GM19328 (cell line): ENCODE measurements around the gene BCL6.

Source experiments
- ATAC-seq: cut with Tn5 transposase; IDR thresholded peaks from one replicate; pipeline ENCODE4 v1.9.1; 2021; ENCODE audit warnings: mild to moderate bottlenecking, moderate library complexity; ENCODE audit not compliant: unreplicated experiment

BCL6 gene

DNA sequence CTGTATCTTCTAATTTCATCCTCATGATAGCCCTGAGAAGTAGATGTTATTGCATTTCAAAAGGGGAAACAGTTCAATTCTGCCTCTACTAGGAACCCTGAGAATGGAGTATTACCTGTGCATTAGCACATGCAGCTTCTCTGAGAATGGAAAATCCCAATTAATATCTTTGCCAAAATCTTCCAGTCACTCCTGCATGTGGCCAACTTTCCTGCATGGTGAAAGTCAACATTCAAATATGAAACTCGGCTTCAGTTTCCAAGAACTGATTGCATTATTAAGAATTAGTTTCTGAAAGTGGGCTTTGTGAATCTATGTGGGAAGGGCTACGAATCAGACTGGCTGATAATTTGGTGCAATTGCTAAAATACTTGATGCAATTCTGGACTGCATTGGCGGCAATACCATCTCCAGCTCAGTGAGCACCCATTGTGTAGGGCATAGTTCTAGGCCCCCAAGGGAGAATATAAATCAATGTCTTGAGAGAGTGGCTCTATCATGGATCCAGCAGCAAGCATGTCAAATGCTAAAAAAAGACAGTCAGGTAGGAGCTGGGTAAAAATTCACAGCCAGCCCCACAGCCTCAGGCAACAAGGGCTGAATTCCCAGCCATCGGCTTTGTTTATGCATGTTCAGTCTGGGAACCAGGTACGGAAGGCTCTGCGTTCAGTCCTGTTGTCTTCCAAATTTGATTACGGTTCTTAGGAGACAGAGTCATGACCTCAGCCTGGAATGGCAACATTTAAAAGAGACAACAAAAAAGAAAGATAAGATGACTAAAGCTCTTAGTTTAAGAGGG is 18.8 kb upstream of the BCL6 start:
- no peak for ATAC-seq

DNA sequence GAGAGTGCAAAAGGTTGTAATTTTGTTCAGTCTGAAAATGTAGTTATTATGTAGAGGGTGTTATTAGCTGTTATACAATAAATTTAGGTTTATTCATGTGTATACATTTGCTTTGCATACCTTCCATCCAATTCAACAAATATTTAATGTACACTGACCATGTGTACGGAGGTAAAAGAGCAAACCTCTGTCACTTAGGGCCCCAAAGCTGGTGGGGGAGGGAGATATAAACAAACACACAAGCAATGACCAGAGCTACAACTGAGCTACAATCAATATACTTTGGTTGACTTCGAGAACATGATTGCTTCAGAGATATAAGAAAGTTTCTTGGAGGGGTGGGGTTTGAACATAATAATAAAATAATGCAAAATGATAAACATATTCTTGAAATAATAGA is 17.5 kb upstream of the BCL6 start:
- ATAC-seq = no peak

DNA sequence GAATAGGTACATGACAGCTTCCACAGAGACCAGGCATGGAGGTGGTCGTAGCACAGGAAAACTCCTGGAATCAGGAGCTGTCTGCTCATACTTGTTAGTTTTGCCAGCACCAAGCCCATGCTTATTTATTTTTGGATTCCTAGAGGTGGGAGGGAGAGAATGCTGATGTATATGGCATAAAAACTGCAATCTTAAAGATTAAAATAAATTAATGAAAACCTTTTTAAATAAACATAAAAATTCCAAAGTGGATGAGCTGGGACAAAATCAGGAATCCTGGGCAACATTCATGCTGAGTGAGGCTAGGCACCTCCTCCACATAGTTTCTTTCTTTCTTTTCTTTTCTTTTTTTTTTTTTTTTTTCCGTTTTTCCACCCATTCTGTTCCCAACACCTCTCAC is 14.3 kb upstream of the BCL6 start:
- ATAC-seq = no peak

DNA sequence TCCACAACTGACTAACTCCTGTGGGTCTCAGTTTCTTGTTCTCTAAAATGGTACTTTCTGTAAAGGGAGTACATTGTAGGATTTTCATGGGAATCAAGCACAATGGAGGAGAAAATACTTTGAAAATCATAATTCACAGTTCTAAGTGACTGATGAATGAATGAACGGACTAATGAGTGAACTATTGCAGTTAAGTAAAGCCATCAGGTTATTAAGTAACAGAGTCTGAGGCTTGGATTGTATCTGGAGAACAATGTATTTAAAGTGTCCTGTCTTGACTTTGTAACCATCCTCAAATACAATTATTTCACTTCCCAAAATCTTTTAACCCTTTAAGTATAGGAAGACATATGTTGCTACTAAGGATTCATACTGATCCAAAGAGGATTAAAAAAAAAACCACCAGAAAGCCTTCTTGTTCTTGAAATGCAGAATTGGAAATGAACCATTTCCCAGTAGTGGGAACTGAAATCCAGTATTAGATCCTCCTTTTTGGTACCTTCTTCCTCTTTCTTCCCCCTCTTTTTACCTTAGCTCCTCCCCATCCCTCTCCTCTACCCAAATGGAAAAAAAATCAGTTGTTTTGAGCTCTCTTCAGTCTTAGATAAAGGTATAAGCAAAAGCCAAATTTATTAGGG is 13.2 kb upstream of the BCL6 start:
- no peak for ATAC-seq

DNA sequence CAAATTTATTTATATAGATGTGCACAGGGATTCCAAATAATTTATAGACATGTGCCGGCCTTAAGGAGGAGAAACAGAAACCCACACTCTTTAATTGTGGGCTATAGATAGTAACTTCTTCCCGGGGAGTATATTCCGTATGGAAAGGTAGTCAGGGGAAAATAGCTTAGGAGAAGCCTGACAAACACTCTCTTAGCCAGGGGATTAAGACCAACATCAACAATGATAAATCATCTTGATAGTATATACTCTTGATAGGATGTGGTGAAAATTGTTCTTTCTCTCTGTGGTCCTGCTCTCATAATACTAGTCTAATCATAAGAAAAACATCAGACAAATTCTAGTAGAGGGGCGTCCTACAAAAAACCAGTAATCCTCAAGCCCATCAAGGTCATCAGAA is 8.2 kb upstream of the BCL6 start:
- ATAC-seq = no peak

DNA sequence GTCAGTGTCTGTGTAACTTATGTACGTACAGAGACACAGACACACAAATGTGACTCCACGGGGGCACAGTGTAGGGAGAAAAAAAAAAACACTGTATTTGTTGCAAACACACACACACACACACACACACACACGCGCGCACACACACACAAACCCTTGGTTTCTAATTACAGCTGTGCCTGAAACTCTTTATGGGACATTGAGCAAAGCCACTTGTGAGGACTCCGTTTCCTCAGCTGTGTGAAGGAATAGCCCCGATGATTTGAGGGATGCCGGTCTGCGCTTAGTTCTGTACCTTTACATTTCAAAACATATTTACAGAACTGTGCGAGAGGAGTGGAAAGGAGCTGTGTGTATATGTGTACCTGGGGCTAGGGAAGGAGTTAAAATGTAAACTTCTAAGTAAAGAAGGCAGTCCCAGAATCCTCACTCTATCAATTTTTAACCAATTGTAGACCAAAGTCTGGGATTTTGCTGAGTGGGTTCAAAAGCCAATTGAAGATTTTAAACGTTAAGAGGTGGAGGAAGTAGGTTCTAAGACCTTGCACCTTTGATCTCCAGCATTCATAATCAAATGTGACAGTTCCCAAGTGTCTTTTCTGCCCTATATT is 5.3 kb upstream of the BCL6 start:
- no peak for ATAC-seq

DNA sequence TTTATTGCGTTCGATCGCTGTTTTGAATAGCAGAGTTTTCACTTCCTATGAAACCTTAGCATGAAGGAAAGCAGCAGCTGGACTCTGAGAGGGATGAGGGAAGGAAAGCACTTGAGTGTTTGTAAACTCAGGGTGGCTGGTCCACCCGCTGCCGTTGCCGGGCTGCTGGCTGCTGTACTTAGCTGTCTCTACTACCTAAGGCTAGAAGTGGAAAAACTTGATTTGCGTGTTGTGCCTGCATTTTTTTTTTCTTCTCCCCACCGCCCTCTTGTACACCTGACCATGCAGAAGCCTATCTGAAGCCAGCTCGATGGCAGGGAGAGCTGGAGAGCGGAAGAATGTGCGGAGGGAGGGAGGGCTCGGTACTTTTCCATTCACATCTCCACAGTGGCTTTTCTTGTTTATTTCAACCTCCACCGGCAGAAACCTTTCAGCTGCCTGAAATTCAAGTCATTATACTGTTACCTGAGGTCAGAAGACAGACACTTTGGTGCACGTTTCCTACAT is 4.8 kb upstream of the BCL6 start:
- ATAC-seq = no peak

DNA sequence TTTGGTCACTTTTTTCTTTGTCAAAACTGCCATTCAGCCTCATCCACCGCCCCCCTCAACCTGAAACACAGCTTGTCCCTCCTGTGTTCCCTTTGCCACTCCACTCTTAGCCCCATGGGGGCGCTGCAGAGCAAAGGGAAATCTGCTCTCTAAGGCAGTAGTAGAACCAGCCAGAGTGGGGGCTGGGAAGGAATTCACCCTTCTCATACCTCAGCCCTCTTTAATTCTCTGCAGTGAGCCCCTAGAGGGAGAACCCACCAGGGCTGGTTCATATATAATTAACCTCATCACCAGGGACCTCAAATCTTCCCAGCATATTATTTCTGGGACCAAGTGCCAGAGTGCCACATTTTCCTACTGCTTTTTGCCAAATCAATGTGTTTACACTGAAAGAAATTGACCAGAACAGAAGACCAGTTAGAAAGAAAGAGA is 2.8 kb upstream of the BCL6 start:
- no peak for ATAC-seq

DNA sequence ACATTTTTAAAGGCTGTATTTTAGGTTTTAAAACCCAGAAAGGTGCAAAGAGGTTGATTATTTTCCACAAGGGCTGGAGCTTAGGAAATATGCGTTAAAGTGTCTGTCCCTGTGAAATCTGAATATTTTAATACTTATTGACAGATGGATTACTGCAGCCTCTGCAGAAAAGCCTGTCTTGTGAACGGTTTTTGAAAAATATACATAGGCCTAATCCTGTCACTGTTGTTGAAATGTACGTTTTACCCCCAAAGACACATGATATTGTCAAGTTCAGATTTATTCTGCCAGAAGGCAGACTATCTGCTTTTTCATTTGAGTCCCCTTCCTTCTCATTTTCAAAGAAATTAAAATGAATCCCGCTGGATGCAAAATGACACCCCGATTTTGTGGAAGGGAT is 2.2 kb upstream of the BCL6 start:
- no peak for ATAC-seq

DNA sequence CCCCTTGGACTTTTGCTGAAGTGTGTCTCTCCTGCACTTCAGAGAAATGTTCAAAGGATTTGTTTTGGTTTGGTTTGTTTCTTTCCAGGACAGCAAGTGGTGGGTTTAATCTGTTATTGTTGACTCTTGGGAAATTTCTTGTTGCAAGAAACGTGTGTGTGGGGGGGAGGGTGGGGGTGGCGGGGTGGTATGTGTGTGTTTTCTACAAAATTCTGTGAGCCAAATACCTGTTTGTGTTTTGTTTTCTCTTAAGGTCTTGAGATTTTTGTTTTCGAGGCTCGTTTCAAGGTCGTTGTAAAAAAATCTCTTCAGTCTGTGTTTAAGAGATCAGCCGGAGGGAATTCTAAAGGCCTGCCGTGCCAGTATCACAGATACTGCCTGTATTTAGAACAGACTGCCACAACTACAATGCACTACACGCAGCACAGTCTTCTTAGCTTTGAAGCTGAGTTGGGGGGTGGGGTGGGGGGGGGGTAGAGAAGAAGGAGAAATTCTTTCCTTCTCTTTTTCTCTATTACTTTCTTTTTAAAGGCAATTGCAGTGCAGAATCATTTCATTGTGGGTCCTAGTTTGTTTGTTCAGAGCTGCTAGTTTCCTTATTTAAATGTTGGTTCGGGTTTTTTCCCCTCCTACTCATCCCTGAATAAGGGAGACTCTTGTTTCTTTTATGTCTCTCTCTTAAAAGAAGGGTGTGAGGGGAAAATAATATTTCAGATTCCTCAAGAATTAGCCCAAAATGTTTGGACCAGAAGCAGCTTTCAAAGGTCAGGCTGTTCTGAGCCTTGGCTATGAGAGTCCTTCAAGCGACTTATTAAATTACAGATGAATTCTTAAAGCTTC is 1.4 kb upstream of the BCL6 start:
- ATAC-seq = no peak

DNA sequence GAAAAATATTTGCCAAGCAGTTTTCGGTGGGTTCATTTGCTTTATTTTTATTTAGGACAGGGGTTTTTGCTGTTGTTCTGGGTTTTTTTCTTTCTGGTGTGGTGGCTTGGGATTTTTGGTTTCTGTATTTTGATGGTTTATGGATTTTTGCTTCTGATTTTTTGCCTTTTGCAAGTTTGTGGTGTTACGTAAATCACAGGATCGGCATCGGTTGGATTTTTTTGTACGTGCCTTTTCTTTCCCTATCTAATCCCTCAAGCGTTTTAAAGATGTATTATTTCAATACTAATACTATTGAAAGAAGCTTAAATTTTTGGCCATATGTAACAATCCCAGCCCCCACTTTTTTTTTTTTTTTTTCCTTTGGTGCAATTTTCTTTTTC is 782 bp upstream of the BCL6 start:
- ATAC-seq = no peak

DNA sequence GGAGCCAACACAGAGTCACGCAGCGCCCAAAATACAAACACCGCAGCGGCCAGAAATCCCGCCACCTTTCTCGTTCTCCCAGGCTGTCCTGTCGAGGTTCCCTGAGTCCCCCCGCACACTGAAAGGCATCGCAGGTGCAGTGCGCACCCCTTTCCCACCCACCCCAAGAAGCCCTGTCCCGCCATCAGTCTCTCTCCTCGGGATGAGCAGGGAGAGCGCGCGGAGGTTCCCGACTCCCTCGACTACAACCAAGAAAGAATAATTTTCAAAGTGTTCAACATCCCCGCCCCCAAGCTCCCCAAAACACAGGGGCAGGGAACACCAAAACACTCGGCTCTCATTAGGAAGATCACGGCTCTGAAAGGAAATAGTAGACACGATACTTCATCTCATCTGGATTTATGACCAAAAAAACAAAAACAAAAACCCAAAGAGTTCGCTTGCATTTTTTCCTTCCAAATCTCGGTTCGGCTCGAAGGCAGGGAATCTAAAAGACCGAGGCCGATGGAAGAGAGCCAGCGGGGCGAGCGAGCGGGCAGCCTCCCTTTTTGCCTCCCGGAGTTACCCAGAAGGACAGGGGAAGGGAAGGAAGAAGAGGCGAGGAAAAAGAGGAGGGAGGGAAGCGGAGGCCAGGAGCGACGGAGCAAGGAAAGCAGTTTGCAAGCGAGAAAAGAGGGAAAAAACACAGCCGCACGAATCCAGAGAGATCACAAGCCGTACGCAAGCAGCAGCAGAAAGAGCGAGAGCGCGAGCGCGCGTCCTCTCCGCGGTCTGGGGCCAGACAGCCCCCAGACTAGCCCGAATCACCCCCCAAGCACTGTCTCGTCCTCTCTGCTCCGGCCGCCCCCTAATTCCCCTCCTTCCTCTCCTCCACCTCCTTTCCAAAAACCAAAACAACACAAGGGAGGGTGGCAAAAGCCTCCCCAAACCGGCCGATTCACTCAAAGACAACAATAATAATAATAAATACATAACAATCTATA is 808 bp downstream of the BCL6 start:
- ATAC-seq = no peak

DNA sequence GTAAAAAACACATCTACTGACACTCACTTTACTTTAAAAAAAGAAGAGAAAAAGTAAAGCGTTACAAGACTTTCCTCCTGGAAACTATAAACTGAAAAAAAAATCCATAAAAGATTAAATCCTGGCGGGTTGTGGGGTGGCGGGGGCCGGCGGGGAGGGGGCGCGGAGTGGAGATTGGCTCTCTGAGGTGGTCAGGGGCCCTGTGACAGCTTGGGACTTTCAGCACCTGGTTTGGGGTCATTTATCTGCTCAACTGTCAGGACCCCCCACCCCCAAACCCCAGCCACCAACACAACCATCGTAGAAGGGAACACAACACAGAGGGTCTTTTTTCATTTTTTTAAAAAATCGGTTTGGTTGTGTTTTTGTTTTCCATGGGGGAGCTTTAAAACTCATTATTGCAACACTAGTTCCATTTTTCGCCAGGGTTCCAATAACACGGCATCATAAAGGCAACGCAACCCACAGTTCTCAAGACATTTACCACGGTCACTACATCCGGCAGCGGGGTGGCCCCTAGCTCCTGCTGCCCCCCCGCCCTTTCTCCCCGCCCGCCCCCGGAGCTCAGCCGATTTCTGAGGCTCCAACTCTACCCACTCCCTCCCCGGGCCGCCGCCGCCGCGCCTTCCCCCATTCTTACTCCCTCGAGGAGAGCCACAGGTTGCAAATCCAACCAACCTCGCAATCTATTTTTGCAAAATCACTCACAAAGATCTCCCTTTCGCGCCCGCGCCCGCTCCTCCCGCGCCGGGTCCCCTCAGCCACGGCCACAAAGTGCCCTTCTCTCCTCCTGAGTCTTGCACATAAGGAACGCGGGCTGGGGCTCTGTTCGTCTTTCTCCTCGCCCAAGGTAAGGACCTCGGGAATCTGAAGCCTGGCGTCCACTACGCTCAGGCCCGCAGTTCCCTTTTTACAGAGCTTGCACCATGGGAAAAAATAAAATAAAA is 1.8 kb downstream of the BCL6 start:
- no peak for ATAC-seq

DNA sequence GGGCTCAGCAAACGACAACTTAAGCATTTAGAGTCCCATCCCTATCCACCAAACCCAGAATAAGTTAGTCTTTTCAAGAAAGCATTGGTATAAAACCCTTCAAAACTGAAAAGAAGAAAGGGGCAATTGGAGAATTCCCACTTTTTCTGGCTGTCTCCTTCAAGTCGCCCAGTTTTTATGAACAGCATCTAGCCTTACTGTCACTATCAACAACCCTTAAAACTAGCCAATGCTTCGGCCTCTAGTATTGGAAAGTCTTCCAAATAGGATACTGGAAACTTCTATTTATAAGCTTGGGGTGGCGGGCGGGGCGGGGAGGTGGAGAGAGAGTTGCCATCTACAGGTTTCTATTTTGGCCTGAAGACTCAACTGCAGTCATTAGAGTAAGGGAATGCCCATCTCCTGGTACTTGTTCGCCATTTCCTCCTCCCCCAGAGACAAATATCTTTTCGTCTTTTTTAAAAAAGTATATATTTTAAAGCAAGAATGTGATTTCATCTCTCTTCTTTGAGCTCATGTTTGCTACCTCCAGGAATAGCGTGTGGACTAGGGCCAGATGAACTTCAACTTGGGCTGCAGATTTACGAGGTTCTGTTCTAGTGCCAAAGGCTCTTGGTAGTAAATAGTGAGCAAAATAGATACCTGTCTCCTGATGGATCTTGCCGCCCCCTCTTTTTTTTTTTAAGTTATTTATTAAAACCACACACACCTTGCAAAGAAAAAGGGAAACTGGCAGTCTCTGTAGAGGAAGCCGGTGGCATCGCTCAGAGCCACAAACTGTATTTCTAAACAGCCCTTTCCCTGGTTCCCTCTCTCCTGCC is 2.7 kb downstream of the BCL6 start:
- ATAC-seq = no peak

DNA sequence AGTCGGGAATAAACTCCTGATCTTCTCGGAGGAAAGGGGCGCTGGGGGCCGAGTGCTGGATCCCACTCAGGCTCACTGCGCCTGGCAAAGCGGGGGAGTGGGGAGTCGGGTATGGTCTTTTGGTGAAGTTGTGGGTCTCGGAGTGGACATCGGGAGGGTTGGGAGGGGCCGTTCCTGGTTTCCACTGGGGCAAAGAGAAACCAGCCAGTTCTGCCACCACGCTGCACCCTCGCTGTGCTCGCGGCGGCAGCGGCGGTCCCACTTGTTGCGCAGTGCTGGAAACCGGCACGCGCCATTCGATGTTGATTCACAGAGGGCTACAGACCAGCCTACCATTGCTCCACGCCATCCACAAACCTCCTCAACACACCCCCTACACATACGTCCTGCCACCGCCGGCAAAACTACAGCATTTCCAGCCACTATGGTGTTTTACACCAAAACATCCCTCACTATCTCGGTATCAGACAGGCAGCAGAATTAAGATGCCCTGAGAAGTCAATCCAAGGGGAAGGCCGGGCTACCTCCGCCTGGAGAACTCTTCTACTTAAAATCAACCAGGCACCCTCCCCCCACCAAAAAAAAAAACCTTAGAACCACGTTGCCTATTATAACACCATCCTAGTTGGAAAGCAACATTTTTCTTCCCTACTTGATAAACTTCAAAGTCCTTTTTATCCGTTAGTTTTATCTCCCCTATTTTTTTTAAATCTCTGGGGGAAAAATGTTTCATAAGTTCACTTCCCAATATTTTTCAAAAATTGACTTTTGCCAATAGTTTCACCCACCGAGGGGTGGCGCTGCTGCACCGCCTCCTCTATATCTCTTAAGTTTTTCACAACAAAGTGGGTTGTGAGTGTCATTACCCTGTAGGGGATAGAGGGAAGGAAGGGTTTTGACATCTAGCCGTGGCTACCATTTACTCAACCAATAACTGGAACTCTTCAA is 3.6 kb downstream of the BCL6 start:
- no peak for ATAC-seq

DNA sequence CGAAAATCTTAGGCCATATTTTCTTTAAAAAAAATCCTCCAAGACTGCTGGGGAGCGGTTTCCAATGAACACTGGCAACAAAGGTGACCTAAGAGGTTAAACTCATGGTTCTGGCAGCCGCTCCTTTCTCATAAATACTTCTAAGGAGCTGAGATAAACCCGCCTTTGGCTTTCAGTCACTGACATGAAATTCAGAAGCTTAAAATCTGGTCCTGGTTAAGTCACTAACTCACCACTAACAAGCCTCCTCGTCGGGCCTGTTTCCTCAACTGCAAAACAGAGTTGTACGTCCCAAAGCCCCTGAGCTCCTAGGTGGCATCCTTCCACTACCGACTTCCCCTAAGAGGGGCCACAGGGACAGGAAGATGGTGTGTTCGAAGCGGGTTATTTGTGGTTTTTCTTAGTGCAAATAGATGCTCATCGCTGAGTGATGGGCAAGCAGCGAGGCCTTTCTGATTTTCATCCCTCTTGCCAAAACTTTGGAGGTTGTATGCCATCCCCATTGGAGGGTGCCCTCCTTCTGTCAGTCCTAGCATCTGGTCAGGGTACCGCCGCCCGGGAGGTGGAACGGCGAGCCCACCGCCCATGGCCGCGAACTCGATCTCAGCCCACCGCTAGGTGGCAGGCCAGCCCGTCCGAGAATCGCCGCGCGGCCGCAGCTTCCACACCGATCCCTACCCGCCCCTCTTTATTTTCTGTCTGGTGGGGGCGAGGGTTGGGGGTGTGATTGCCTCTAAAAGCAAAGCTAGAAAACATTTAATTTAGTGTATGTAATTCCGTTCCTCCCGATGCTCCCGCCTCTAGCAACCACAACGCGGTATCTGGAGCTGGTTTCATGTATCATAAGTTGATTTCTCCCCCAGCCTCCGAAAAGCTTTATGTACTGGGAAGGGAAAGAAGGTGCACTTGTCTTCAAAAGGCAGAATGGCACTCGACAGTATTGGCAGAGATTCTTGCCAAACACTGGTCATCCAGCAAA is 4.6 kb downstream of the BCL6 start:
- no peak for ATAC-seq
